H9 (cell line): ENCODE data around the gene STMN3. TPM values are rescaled to one million over a fixed set of nuclear protein-coding genes. Genes with fewer than 3 reads are reported as not detected.

Source experiments
- DNase-seq: peaks from one replicate; pipeline ENCODE4 v3.0.0-alpha.2; 2017
- H2AFZ ChIP-seq: one replicate; pipeline ENCODE4 v1.6.1; 2013; ENCODE audit warnings: mild to moderate bottlenecking, low read length, control low read depth, moderate library complexity
- H2AK5ac ChIP-seq: 2 replicates; pipeline ENCODE4 v1.6.1; 2013; ENCODE audit warnings: low read length, control low read depth, mixed read lengths; ENCODE audit not compliant: insufficient read length
- H2BK120ac ChIP-seq: one replicate; pipeline ENCODE4 v1.6.1; 2013; ENCODE audit warnings: low read depth, mild to moderate bottlenecking, low read length, control low read depth, inconsistent platforms; ENCODE audit not compliant: poor library complexity, severe bottlenecking
- H2BK12ac ChIP-seq: 2 replicates; pipeline ENCODE4 v1.6.1; 2013; ENCODE audit warnings: low read length, control low read depth, mixed read lengths, low read depth; ENCODE audit not compliant: insufficient read length
- H2BK15ac ChIP-seq: 2 replicates; pipeline ENCODE4 v1.6.1; 2013; ENCODE audit warnings: low read depth, low read length, control low read depth
- H2BK20ac ChIP-seq: one replicate; pipeline ENCODE4 v1.6.1; 2013; ENCODE audit warnings: low read depth, mild to moderate bottlenecking, low read length, control low read depth, inconsistent platforms; ENCODE audit not compliant: poor library complexity, severe bottlenecking
- H2BK5ac ChIP-seq: 2 replicates; pipeline ENCODE4 v1.6.1; 2013; ENCODE audit warnings: low read length, control low read depth, mixed read lengths; ENCODE audit not compliant: insufficient read length
- H3K14ac ChIP-seq: 2 replicates; pipeline ENCODE4 v1.6.1; 2013; ENCODE audit warnings: low read length, control low read depth; ENCODE audit not compliant: insufficient read depth
- H3K18ac ChIP-seq: 2 replicates; pipeline ENCODE4 v1.6.1; 2013; ENCODE audit warnings: low read depth, mild to moderate bottlenecking, mixed read lengths, low read length, control low read depth; ENCODE audit not compliant: insufficient read length
- H3K23ac ChIP-seq: 2 replicates; pipeline ENCODE4 v1.6.1; 2013; ENCODE audit warnings: low read length, control low read depth, mixed read lengths, low read depth; ENCODE audit not compliant: insufficient read length
- H3K23me2 ChIP-seq: 2 replicates; pipeline ENCODE4 v1.6.1; 2013; ENCODE audit warnings: low read depth, mild to moderate bottlenecking, mixed read lengths, low read length, control low read depth; ENCODE audit not compliant: insufficient read length, poor library complexity, severe bottlenecking
- H3K27ac ChIP-seq: 2 replicates; pipeline ENCODE4 v1.5.1; 2013; ENCODE audit warnings: low read length, control low read depth, mixed read lengths, low read depth; ENCODE audit not compliant: insufficient read length
- H3K27me3 ChIP-seq: 2 replicates; pipeline ENCODE4 v1.6.1; 2013; ENCODE audit warnings: low read length, control low read depth, inconsistent platforms; ENCODE audit not compliant: insufficient read depth
- H3K4ac ChIP-seq: 2 replicates; pipeline ENCODE4 v1.6.1; 2013; ENCODE audit warnings: low read depth, mild to moderate bottlenecking, control low read depth, inconsistent platforms, low read length, moderate library complexity
- H3K4me1 ChIP-seq: 2 replicates; pipeline ENCODE4 v1.6.1; 2013; ENCODE audit warnings: low read length, control low read depth, inconsistent platforms; ENCODE audit not compliant: insufficient read depth
- H3K4me2 ChIP-seq: 2 replicates; pipeline ENCODE4 v1.6.1; 2013; ENCODE audit warnings: low read length, control low read depth, mixed read lengths; ENCODE audit not compliant: insufficient read length, insufficient read depth
- H3K56ac ChIP-seq: 2 replicates; pipeline ENCODE4 v1.6.1; 2013; ENCODE audit warnings: low read depth, mild to moderate bottlenecking, mixed read lengths, low read length, control low read depth; ENCODE audit not compliant: insufficient read length
- H3K79me1 ChIP-seq: 2 replicates; pipeline ENCODE4 v1.6.1; 2013; ENCODE audit warnings: low read depth, mild to moderate bottlenecking, moderate library complexity, low read length, control low read depth, inconsistent platforms; ENCODE audit not compliant: insufficient read depth, poor library complexity, severe bottlenecking
- H3K79me2 ChIP-seq: 2 replicates; pipeline ENCODE4 v1.6.1; 2013; ENCODE audit warnings: low read length, control low read depth, inconsistent platforms; ENCODE audit not compliant: insufficient read depth
- H3K9ac ChIP-seq: 2 replicates; pipeline ENCODE4 v1.6.1; 2013; ENCODE audit warnings: low read length, control low read depth, mixed read lengths; ENCODE audit not compliant: insufficient read length; ENCODE audit errors: extremely low read depth
- H3K9me3 ChIP-seq: one replicate; pipeline ENCODE4 v1.6.1; 2013; ENCODE audit warnings: low read depth, low read length, inconsistent platforms; ENCODE audit not compliant: control insufficient read depth
- H3T11ph ChIP-seq: one replicate; pipeline ENCODE4 v1.6.1; 2013; ENCODE audit warnings: mild to moderate bottlenecking, low read length, control low read depth, inconsistent platforms
- H4K20me1 ChIP-seq: one replicate; pipeline ENCODE4 v1.6.1; 2013; ENCODE audit not compliant: control insufficient read depth, insufficient read length, insufficient read depth
- H4K5ac ChIP-seq: 2 replicates; pipeline ENCODE4 v1.6.1; 2013; ENCODE audit warnings: low read depth, mild to moderate bottlenecking, mixed read lengths, low read length, control low read depth; ENCODE audit not compliant: insufficient read length
- H4K8ac ChIP-seq: replicated peaks from 2 replicates; pipeline ENCODE4 v1.6.1; 2013; ENCODE audit warnings: low read length, control low read depth, mixed read lengths, low read depth; ENCODE audit not compliant: insufficient read length
- H4K91ac ChIP-seq: 2 replicates; pipeline ENCODE4 v1.6.1; 2013; ENCODE audit warnings: low read depth, mild to moderate bottlenecking, moderate library complexity, mixed read lengths, low read length, control low read depth; ENCODE audit not compliant: insufficient read length
- H3K27ac Mint-ChIP-seq, 3 experiments: 2 replicates in 2 of 3; 3 replicates in 1 of 3; pipeline ENCODE4 v1.8.0; 2020 to 2021; ENCODE audit warnings: mixed read lengths in 3 of 3, mild to moderate bottlenecking in 1 of 3, moderate library complexity in 1 of 3
- H3K27me3 Mint-ChIP-seq: 2 replicates; pipeline ENCODE4 v1.8.0; 2021; ENCODE audit warnings: low read depth, mild to moderate bottlenecking, moderate library complexity, mixed read lengths
- H3K36me3 Mint-ChIP-seq, 3 experiments: 2 replicates in 2 of 3; 3 replicates in 1 of 3; pipeline ENCODE4 v1.8.0; 2020 to 2021; ENCODE audit warnings: low read depth in 3 of 3, mixed read lengths in 3 of 3; ENCODE audit not compliant: insufficient read depth in 1 of 3
- H3K4me1 Mint-ChIP-seq, 2 experiments: 2 replicates each; pipeline ENCODE4 v1.8.0; 2020; ENCODE audit warnings: mixed read lengths in 2 of 2
- H3K4me3 Mint-ChIP-seq, 2 experiments: 2 replicates in 1 of 2; 3 replicates in 1 of 2; pipeline ENCODE4 v1.8.0; 2020 to 2021; ENCODE audit warnings: mild to moderate bottlenecking in 2 of 2, mixed read lengths in 2 of 2, moderate library complexity in 1 of 2
- H3K9me3 Mint-ChIP-seq, 2 experiments: 2 replicates in 1 of 2; 3 replicates in 1 of 2; pipeline ENCODE4 v1.8.0; 2020; ENCODE audit warnings: mild to moderate bottlenecking in 2 of 2, mixed read lengths in 2 of 2, moderate library complexity in 1 of 2
- CTCF ChIP-seq: fragments of 200-600 bp; sonication (generic); conservative IDR thresholded peaks from 3 replicates; pipeline ENCODE4 v1.8.0; 2021; ENCODE audit warnings: antibody characterized with exemption, mild to moderate bottlenecking
- WGBS: extraction: QIAGEN DNeasy Blood & Tissue Kit; methylation state at CpG from one replicate; pipeline ENCODE4 v1.1.7; 2013; ENCODE audit warnings: missing lambda C conversion rate, low lambda C conversion rate, mixed read lengths; ENCODE audit not compliant: insufficient read length; ENCODE audit errors: extremely low coverage; 5-methylcytosine and 5-hydroxymethylcytosine counted together
- total RNA-seq: library from RNA; stranded (reverse); gene quantifications from 2 replicates; pipeline ENCODE4 v1.2.1, GENCODE V29; 2021

The STMN3 gene
- total RNA-seq, 1 experiment from 2014 or later: 54.0 TPM

- Histone ChIP-seq H3K27ac (no peak overlapping the region), H4K8ac (no peak overlapping the region), H2AK5ac (no peak overlapping the region), H2BK15ac (no peak overlapping the region), H3T11ph (no peak overlapping the region), H3K79me1 (no peaks in the 10 kb centered on the region), H3K23me2 (no peaks in the 10 kb centered on the region), H3K56ac (no peak overlapping the region), H3K79me2 (no peaks in the 10 kb centered on the region), H2BK5ac (no peak overlapping the region), H4K91ac (no peak overlapping the region), H4K20me1 (no peaks in the 10 kb centered on the region), H3K18ac (no peak overlapping the region), H3K9me3 (no peaks in the 10 kb centered on the region), H3K14ac (no peak overlapping the region), H2AFZ (no peak overlapping the region), H4K5ac (no peak overlapping the region), H3K4me1 (no peaks in the 10 kb centered on the region), H3K27me3 (no peaks in the 10 kb centered on the region), H3K4ac (no peak overlapping the region), H2BK120ac (no peak overlapping the region), H3K9ac (no peak overlapping the region), H3K4me2 (no peak overlapping the region), H2BK12ac (no peak overlapping the region), H2BK20ac (no peak overlapping the region), H3K23ac (no peak overlapping the region)
- no CpG with 5 or more reads among the region's 6 CpGs for WGBS
- Mint-ChIP-seq H3K27ac (no peak overlapping the region), H3K36me3 (peaks cover 0 to 2% (median 0%) of the 10 kb centered on the region in 3 experiments; a peak in 4 of 7 replicates), H3K9me3 (no peaks in the 10 kb centered on the region; a peak in 1 of 5 replicates), H3K27me3 (peaks cover 6% of the 10 kb centered on the region), H3K4me1 (peaks cover 5 to 9% of the 10 kb centered on the region in 2 experiments), H3K4me3 (no peak overlapping the region; a peak in 1 of 5 replicates)
- no peak for DNase-seq
- TF ChIP-seq CTCF: no peak
Measured at GRCh38 chr20:63648190-63648589, 5.0 kb downstream of the STMN3 start.
